D721Med (cell line): ENCODE measurements around the gene GSE1.

Experiments
- DNase-seq: peaks from one replicate; pipeline ENCODE4 v3.0.0; 2011; ENCODE audit warnings: low spot score; ENCODE audit not compliant: insufficient read length
- FAIRE-seq: peaks from 2 replicates; lab custom pipeline; 2011; peaks lifted over from hg19 to GRCh38; lab: Jason Lieb, UNC
- TF ChIP-seq, protein P1 (sequence below): IDR thresholded peaks from 2 replicates; pipeline ENCODE4 v1.5.1; 2012; ENCODE audit warnings: mild to moderate bottlenecking, control low read depth; ENCODE audit not compliant: insufficient read depth; ENCODE audit errors: missing control alignments

GSE1 gene

DNA sequence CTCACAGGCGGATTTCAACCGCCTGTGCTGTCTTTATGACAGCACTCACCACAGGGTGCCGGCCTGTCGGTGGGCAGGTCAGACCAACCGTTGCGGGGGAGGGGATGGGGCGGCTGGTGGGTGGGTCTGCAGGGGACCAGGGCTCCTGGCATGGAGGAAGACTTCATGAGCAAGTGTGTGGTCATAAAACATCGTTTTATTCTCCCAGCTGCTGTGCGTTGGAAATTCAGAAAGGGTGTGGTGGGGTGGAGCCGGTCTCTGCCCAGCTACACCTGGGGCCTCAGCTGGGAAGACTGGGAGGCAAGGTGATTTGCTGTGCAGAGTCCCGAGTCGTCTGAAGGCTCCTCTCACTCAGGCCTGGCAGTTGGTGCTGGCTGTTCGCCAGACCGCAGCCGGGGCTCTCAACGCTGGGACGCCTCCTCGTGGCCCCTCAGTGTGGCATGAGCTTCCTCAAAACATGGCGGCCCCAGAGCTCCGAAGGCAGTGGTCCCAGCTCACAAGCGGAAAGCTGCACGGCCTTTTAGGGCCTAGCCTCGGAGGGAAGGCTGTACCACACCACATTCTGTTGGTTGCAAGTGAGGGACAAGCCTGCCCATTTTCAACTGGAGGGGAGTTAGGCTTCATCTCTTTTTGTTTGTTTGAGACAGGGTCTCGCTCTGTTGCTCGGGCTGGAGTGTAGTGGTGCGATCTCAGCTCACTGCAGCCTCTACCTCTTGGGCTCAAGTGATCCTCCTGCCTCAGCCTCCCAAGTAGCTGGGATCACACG is 45.8 kb upstream of the GSE1 start:
- DNase-seq (no peak), FAIRE-seq (no peak)
- TF ChIP-seq, protein P1, sequence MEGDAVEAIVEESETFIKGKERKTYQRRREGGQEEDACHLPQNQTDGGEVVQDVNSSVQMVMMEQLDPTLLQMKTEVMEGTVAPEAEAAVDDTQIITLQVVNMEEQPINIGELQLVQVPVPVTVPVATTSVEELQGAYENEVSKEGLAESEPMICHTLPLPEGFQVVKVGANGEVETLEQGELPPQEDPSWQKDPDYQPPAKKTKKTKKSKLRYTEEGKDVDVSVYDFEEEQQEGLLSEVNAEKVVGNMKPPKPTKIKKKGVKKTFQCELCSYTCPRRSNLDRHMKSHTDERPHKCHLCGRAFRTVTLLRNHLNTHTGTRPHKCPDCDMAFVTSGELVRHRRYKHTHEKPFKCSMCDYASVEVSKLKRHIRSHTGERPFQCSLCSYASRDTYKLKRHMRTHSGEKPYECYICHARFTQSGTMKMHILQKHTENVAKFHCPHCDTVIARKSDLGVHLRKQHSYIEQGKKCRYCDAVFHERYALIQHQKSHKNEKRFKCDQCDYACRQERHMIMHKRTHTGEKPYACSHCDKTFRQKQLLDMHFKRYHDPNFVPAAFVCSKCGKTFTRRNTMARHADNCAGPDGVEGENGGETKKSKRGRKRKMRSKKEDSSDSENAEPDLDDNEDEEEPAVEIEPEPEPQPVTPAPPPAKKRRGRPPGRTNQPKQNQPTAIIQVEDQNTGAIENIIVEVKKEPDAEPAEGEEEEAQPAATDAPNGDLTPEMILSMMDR: no peak

DNA sequence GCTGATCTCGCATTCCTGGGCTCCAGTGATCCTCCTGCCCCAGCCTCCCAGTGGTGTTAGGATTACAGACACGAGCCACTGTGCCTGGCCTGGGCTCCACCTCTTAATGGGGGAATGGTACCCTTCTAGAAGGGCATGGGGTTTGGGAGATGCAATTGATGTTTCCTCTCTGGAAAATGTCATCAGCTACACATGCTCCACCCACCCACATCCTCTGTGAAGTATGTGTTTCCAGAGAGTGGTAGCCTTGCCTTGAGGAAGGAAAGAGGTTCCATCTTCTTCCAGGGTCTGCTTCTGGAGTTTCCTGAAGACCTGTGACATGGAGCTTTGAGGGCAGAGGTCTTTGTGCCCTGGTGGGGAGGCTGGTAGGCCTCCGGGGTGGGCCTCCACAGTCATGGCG is 45.2 kb upstream of the GSE1 start:
- FAIRE-seq: no peak
- DNase-seq: no peak

DNA sequence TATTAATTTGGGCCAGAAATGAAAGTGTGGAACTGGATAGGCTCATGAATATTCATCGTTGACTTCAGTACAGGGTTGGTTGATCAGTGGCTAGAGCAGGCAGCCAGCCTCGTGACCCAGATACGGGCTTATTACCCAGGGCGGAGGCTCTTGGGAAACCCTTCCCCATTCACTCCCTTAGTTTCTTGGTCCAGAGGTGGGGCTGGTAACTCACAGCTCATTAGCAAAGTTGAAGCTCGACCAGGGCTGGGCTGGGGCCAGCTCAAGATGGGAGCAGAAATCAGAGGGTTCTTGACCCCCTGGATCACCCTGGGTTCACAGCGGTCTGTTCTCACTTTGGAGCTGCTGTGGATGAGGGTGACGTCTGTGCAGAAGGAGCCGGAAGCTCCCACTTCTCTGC is 44.6 kb upstream of the GSE1 start:
- no peak for FAIRE-seq
- no peak for DNase-seq
- TF ChIP-seq, protein P1: no peak

More for the DNA sequence above, 45.2 kb upstream of the GSE1 start:
- TF ChIP-seq, protein P1: no peak

DNA sequence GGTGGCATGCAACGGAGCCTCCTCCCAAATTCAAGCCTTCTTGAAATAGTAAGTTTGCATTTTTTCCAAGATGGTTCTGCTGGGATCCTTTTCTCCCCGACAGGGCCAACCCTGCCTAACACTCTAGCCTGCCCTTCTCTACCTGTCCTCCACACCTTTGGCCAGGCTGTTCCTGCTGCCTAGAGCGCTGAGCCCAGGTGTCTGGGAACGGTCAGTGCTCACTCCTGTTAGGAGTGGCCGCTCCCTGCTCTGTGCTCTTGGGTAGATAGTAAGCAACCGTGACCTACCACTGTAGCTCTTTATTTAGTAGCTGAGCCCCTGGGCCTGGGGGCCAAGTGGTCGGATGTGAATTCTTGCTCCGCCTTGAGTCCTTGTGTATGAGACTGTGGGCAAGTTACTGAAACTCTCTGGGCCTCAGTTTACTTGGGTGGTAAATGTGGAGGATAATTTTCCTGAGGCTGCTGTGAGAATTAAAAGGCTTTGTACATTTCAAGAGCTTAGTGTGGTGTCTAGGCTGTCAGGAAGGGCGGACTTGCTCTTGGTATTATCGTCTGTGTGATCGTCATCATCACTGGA is 44.0 kb upstream of the GSE1 start:
- no peak for DNase-seq
- no peak for FAIRE-seq
- TF ChIP-seq, protein P1: no peak

DNA sequence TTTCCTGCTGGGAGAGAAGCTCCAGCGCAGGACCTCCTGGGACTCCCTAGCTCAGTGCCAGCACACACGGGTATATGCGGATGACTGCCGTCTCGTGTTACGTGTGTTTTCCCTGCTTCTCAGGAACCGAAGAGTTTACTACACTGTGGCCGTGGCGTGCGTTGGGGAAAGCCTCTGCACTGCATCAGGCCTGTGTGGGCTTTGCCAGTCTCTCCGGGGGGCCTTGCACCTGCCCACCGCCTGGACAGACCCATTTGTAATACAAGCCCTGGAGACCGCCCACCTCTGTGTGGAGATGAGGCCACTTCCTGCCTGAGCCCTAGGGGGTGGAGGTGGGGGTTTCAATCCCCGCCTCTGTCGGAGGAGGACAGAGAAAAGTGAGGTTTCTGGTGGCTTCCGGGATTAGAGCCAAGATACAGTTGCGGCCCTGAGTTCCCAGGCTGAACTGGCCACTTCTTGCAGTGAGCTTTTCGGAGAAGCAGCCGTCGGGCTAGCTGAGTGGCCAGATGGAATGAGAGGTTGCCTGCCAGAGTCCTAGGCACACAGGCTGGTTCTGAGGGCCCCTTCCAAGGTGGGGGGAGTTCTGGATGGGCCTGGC is 43.4 kb upstream of the GSE1 start:
- TF ChIP-seq, protein P1: no peak
- FAIRE-seq: no peak
- DNase-seq: no peak

DNA sequence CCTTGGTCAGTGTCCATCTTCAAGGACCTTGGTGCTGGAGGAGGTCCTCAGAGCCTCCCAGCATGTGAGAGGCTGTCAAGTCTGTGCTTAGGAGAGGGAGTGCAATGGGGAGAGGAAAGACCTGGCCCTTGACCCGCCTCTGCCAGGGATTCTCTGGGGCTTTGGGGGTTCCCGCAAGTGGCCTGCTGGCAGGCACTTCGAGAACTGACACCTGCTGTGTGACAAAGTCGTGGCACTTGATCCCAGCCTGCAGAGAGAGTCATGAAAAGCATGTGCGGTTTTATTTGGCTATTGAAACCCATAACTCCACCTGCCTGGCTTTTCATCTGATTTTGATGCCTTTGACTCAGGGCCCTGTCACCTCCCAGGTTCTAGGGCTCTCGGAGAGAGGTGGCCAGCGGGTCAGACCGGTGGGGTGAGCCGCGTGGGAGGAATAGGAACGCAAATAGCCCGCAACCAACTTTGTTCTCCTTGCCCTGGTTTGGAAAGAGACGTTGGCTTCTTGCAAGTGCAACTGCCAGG is 42.8 kb upstream of the GSE1 start:
- TF ChIP-seq, protein P1: no peak
- DNase-seq: no peak
- no peak for FAIRE-seq
